Activated effector memory CD4-positive, alpha-beta T cell treated with anti-CD3 and anti-CD28 coated beads, Interleukin-2, amount 50 U/mL, for 16 hours (primary cell): Measurements from ENCODE around the gene LAMA5.

Experiments used
- DNase-seq: peaks from one replicate; pipeline ENCODE4 v3.0.0-alpha.2; 2020

The LAMA5 gene

GRCh38 chr20:62313021-62313420 is 54.1 kb downstream of the LAMA5 start:
- no peak for DNase-seq

GRCh38 chr20:62312662-62312977 is 54.5 kb downstream of the LAMA5 start:
- DNase-seq, result no peak

- DNase-seq, result no peak
Observed at GRCh38 chr20:62311832-62312661, 55.1 kb downstream of the LAMA5 start.

GRCh38 chr20:62311150-62311549 is 56.0 kb downstream of the LAMA5 start:
- no peak for DNase-seq

GRCh38 chr20:62310757-62311121 is 56.4 kb downstream of the LAMA5 start:
- DNase-seq, result no peak

- no peak for DNase-seq
Observed at GRCh38 chr20:62309947-62310756, 57.0 kb downstream of the LAMA5 start.

- DNase-seq, result no peak
Observed at GRCh38 chr20:62309198-62309944, 57.7 kb downstream of the LAMA5 start.

- DNase-seq, result no peak
Observed at GRCh38 chr20:62308102-62308822, 58.9 kb downstream of the LAMA5 start.

- no peak for DNase-seq
Observed at GRCh38 chr20:62307226-62308101, 59.6 kb downstream of the LAMA5 start.

GRCh38 chr20:62306414-62307187 is 60.5 kb downstream of the LAMA5 start:
- no peak for DNase-seq

GRCh38 chr20:62305765-62306413 is 61.2 kb downstream of the LAMA5 start:
- no peak for DNase-seq

- no peak for DNase-seq
Observed at GRCh38 chr20:62305149-62305764, 61.9 kb downstream of the LAMA5 start.

- no peak for DNase-seq
Observed at GRCh38 chr20:62304331-62305148, 62.6 kb downstream of the LAMA5 start.

GRCh38 chr20:62303340-62304226 is 63.5 kb downstream of the LAMA5 start:
- no peak for DNase-seq

GRCh38 chr20:62303062-62303339 is 64.1 kb downstream of the LAMA5 start:
- DNase-seq, result no peak

- DNase-seq, result peak; percentile 99
Observed at GRCh38 chr20:62302341-62303061, 64.6 kb downstream of the LAMA5 start, which contains the start of gene ADRM1. Gene ADRM1 (plus strand): TSS chr20:62302997. CDS start chr20:62303569, 572 bp downstream.

- DNase-seq, result peak; percentile 95
Observed at GRCh38 chr20:62301773-62302340, 65.3 kb downstream of the LAMA5 start.
